Naive thymus-derived CD4-positive, alpha-beta T cell (primary cell): ENCODE results near the gene AKR1E2. TPM values are rescaled to one million over a fixed set of nuclear protein-coding genes. Genes with fewer than 3 reads are reported as not detected.

ENCODE experiments used
- polyA plus RNA-seq, 2 donors: library from polyadenylated mRNA; unstranded; fragments of 300-500 nt; fragmentation: Illumina TruSeq; gene quantifications; one replicate each; pipeline ENCODE4 v1.2.3, GENCODE V29; 2021
- total RNA-seq, 6 experiments: library from RNA in 5 of 6; stranded (reverse) in 5 of 6; gene quantifications; 1 replicate in 5 of 6; 2 replicates in 1 of 6; pipeline ENCODE4 v1.2.3 and lab custom pipeline; 2021 to 2026

Gene AKR1E2
- total and polyA plus RNA-seq, 7 experiments from 2014 or later = 3.6 to 26.0 (median 10.6) TPM

Other genes with a start within 250 kb of the AKR1E2 start
- gene AKR1C1, start 137.2 kb downstream of the AKR1E2 start, total RNA-seq = 1 to 10 TPM; 1.8 to 4.7 (median 3.4) TPM
- not detected for gene AKR1C1, start 137.2 kb downstream of the AKR1E2 start, polyA plus RNA-seq
- gene AKR1C2, start 177.7 kb downstream of the AKR1E2 start, total RNA-seq = under 1 TPM in 1 of 5 experiments, not detected in 4; 0.15 TPM
- gene AKR1C2, start 177.7 kb downstream of the AKR1E2 start, polyA plus RNA-seq = not detected